ENCODE data around the gene CCDC6. TPM values are rescaled to one million over a fixed set of nuclear protein-coding genes. Genes with fewer than 3 reads are reported as not detected.

CCDC6 gene
- polyA plus RNA-seq, 1 donor from 2014 or later = 20.1 TPM

DNA sequence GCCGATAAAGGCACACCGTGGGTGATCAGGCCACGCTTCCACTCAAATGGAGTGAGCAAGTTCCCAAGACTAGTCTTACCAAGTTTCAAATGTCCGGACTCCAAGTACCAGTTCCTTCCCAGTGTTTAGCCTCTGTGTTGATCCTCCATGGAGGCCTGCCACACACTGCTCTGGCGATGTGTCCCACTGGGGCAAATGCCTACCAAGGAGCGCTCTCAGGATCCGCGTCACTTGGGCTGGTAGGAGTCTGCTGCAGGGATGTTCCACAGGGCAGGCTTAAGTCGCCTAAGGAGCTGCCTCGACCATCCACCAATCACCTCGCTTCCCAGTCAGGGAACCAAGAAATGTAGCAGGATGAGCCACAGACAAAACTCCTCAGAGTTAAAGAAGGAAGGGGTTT is 135.7 kb downstream of the CCDC6 start:
- Histone ChIP-seq H3K36me3 (ENCODE audit: insufficient read depth, low read length) (no peaks in the 10 kb centered on the region), H3K9ac (ENCODE audit: low read length) (no peak overlapping the region), H2AFZ (ENCODE audit: low read depth, low read length) (no peak overlapping the region), H3F3A (ENCODE audit: insufficient read depth, low read length, poor library complexity, severe bottlenecking) (no peaks in the 10 kb centered on the region), H3K27ac (ENCODE audit: low read length) (no peak overlapping the region), H3K79me2 (replicated peaks; ENCODE audit: insufficient read depth, low read length) (no peaks in the 10 kb centered on the region), H3K9me2 (ENCODE audit: insufficient read depth, low read length) (no peaks in the 10 kb centered on the region), H3K4me2 (ENCODE audit: low read length) (no peak overlapping the region), H3K4me3 (ENCODE audit: low read length) (no peak overlapping the region), H3K27me3 (ENCODE audit: insufficient read depth, low read depth, low read length) (no peaks in the 10 kb centered on the region), H3K9me3 (ENCODE audit: low read length) (no peaks in the 10 kb centered on the region), H4K20me1 (ENCODE audit: insufficient read depth) (no peaks in the 10 kb centered on the region)
- TF ChIP-seq, protein P1, sequence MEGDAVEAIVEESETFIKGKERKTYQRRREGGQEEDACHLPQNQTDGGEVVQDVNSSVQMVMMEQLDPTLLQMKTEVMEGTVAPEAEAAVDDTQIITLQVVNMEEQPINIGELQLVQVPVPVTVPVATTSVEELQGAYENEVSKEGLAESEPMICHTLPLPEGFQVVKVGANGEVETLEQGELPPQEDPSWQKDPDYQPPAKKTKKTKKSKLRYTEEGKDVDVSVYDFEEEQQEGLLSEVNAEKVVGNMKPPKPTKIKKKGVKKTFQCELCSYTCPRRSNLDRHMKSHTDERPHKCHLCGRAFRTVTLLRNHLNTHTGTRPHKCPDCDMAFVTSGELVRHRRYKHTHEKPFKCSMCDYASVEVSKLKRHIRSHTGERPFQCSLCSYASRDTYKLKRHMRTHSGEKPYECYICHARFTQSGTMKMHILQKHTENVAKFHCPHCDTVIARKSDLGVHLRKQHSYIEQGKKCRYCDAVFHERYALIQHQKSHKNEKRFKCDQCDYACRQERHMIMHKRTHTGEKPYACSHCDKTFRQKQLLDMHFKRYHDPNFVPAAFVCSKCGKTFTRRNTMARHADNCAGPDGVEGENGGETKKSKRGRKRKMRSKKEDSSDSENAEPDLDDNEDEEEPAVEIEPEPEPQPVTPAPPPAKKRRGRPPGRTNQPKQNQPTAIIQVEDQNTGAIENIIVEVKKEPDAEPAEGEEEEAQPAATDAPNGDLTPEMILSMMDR (IDR thresholded peaks at IDR 0.05; ENCODE audit: poor library complexity, severe bottlenecking) = no peak
- TF ChIP-seq POLR2AphosphoS5 (IDR thresholded peaks at IDR 0.05) = no peak
- no peak for TF ChIP-seq TAF1 (IDR thresholded peaks at IDR 0.05; ENCODE audit: low read depth)
- no peak for TF ChIP-seq SMC3 (conservative IDR thresholded peaks at IDR 0.05; ENCODE audit: poor library complexity)
- TF ChIP-seq REST (IDR thresholded peaks at IDR 0.05; ENCODE audit: borderline replicate concordance) = no peak
- TF ChIP-seq MXI1 (conservative IDR thresholded peaks at IDR 0.05; ENCODE audit: poor library complexity, severe bottlenecking) = no peak
- no peak for TF ChIP-seq RAD21 (conservative IDR thresholded peaks at IDR 0.05)
- no peak for TF ChIP-seq EZH2 (IDR thresholded peaks at IDR 0.05; ENCODE audit: borderline replicate concordance, insufficient read depth, low read length, poor library complexity, severe bottlenecking)
- no peak for TF ChIP-seq EP300 (conservative IDR thresholded peaks at IDR 0.05; ENCODE audit: poor library complexity, severe bottlenecking)

DNA sequence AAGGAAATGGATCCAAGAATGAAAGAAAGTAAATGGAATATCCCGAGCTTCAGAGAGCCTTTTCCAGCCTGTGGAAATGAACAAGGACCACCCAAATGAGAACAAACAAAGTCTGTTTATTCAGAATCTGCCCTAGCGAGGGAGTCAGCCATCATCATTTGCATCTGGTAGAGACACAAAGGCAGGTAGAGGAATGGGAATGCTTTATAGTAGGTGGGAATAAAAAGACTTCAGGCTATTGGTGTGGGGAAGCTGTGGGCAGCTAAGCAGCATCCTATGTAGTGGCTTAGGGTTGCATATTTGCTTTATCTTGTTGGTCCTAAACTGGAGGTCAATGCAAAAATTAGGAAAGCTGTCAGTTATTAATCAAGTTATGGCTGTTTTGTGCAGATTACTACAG is 143.9 kb downstream of the CCDC6 start:
- H3K4me3 ChIP-seq (ENCODE audit: low read length) = no peak overlapping the region
- no peaks in the 10 kb centered on the region for H4K20me1 ChIP-seq (ENCODE audit: insufficient read depth)
- no peak overlapping the region for H3K27ac ChIP-seq (ENCODE audit: low read length)
- no peak for TF ChIP-seq TAF1 (IDR thresholded peaks at IDR 0.05; ENCODE audit: low read depth)
- no peak for TF ChIP-seq REST (IDR thresholded peaks at IDR 0.05; ENCODE audit: borderline replicate concordance)
- TF ChIP-seq SMC3 (conservative IDR thresholded peaks at IDR 0.05; ENCODE audit: poor library complexity) = no peak
- no peak for TF ChIP-seq EP300 (conservative IDR thresholded peaks at IDR 0.05; ENCODE audit: poor library complexity, severe bottlenecking)
- TF ChIP-seq, protein P1 (IDR thresholded peaks at IDR 0.05; ENCODE audit: poor library complexity, severe bottlenecking) = no peak
- TF ChIP-seq RAD21 (conservative IDR thresholded peaks at IDR 0.05) = no peak
- TF ChIP-seq EZH2 (IDR thresholded peaks at IDR 0.05; ENCODE audit: borderline replicate concordance, insufficient read depth, low read length, poor library complexity, severe bottlenecking) = no peak
- TF ChIP-seq POLR2AphosphoS5 (IDR thresholded peaks at IDR 0.05) = no peak
- no peaks in the 10 kb centered on the region for H3K27me3 ChIP-seq (ENCODE audit: insufficient read depth, low read depth, low read length)
- no peaks in the 10 kb centered on the region for H3K79me2 ChIP-seq (replicated peaks; ENCODE audit: insufficient read depth, low read length)
- no peaks in the 10 kb centered on the region for H3K36me3 ChIP-seq (ENCODE audit: insufficient read depth, low read length)
- H3F3A ChIP-seq (ENCODE audit: insufficient read depth, low read length, poor library complexity, severe bottlenecking) = no peaks in the 10 kb centered on the region
- no peak overlapping the region for H3K9ac ChIP-seq (ENCODE audit: low read length)
- no peak overlapping the region for H2AFZ ChIP-seq (ENCODE audit: low read depth, low read length)
- H3K4me2 ChIP-seq (ENCODE audit: low read length) = no peak overlapping the region
- no peaks in the 10 kb centered on the region for H3K9me2 ChIP-seq (ENCODE audit: insufficient read depth, low read length)
- no peaks in the 10 kb centered on the region for H3K9me3 ChIP-seq (ENCODE audit: low read length)

Data from neural cell (in vitro differentiated cells).